Muscle layer of duodenum (tissue), 2 donors: ENCODE results near the gene THRB.

Source experiments
- H3K27ac ChIP-seq: one replicate; pipeline ENCODE4 v1.7.0; 2013; ENCODE audit warnings: mild to moderate bottlenecking, low read length
- H3K27me3 ChIP-seq: one replicate; pipeline ENCODE4 v1.7.0; 2013; ENCODE audit warnings: low read depth, mild to moderate bottlenecking, control low read depth, low read length
- H3K36me3 ChIP-seq, 2 donors: one replicate each; pipeline ENCODE4 v1.7.0; 2013; ENCODE audit warnings: low read length in 2 of 2, control low read depth in 1 of 2, mild to moderate bottlenecking in 1 of 2; ENCODE audit not compliant: insufficient read depth in 2 of 2, control insufficient read depth in 1 of 2
- H3K4me1 ChIP-seq, 2 donors: one replicate each; pipeline ENCODE4 v1.7.0; 2013; ENCODE audit warnings: low read length in 2 of 2, mild to moderate bottlenecking in 2 of 2, control low read depth in 1 of 2, moderate library complexity in 1 of 2; ENCODE audit not compliant: insufficient read depth in 2 of 2, control insufficient read depth in 1 of 2
- H3K4me3 ChIP-seq, 2 donors: one replicate each; pipeline ENCODE4 v1.7.0; 2013; ENCODE audit warnings: low read length in 2 of 2, low read depth in 1 of 2, mild to moderate bottlenecking in 1 of 2
- H3K9me3 ChIP-seq, 2 donors: one replicate each; pipeline ENCODE4 v1.7.0; 2013; ENCODE audit warnings: low read length in 2 of 2, control low read depth in 1 of 2, mild to moderate bottlenecking in 1 of 2; ENCODE audit not compliant: control insufficient read depth in 1 of 2
- donor health status: healthy.

The THRB gene

DNA sequence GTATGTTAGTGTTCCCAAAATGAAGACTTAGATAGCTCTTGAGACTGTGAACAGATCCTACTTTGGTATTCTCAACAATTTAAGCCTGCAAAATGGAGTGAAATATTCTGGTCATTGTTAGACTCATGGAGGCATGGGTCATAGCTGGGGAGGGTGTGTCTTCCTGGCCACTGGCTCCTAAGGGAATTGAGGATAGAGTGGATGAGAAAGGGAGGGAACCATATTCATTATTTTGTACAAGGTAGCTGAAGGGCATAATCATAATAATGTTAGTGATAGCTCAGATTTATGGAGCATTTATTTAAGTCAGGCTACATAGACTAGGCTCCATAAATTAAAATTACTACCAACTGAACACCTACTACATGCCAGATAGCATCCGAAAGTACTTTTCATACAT lies 295.9 kb downstream of the THRB start:
- Histone ChIP-seq H3K4me3 (no peak overlapping the region), H3K36me3 (no peaks in the 10 kb centered on the region), H3K9me3 (peaks cover 0 to 3% of the 10 kb centered on the region in 2 donors), H3K4me1 (peaks cover 0 to 4% of the 10 kb centered on the region in 2 donors), H3K27me3 (no peaks in the 10 kb centered on the region), H3K27ac (no peak overlapping the region)

DNA sequence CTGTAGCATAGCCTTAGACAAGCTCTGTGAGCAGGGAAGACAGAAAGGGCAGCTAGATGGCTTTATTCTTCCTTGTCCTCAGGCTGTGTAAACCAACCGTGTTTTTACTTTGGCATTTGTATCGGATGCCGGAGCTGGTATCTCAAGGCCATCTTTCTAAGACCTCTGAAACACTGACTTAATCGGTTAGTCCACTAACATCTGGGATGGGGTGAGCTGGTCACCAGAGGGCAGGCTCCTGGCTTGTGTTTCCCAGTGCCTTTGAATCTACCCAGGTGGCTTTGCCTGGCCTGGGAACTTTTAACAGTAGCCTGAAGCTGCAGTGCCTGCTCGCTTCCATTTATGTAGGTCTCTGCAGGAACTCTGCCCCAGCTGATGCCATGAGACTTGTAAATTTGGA lies 296.8 kb downstream of the THRB start:
- H3K27ac ChIP-seq, result no peak overlapping the region
- peaks cover 0 to 4% of the 10 kb centered on the region in 2 donors for H3K4me1 ChIP-seq
- H3K4me3 ChIP-seq, result no peak overlapping the region
- no peaks in the 10 kb centered on the region for H3K27me3 ChIP-seq
- no peaks in the 10 kb centered on the region for H3K9me3 ChIP-seq
- no peaks in the 10 kb centered on the region for H3K36me3 ChIP-seq

DNA sequence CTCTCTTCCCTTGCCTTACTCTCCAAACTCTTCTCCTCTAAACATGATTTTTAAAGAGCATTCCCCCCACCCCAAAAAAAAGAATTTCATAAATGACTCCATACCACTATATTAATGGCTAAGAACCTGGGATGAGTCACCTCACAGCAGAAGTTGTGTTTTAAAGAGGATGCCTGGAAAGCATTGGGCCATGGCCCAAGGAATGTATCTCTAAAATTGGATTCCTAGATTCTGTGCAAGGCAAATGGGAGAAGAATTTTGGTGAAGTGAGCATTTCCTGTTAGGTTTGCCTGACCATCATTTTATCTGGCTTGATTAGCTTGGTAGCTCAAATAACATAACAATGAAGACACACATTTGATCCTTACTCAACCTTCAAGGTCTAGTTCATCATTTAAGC lies 298.1 kb downstream of the THRB start:
- peaks cover 0 to 4% of the 10 kb centered on the region in 2 donors for H3K4me1 ChIP-seq
- H3K27me3 ChIP-seq, result no peaks in the 10 kb centered on the region

DNA sequence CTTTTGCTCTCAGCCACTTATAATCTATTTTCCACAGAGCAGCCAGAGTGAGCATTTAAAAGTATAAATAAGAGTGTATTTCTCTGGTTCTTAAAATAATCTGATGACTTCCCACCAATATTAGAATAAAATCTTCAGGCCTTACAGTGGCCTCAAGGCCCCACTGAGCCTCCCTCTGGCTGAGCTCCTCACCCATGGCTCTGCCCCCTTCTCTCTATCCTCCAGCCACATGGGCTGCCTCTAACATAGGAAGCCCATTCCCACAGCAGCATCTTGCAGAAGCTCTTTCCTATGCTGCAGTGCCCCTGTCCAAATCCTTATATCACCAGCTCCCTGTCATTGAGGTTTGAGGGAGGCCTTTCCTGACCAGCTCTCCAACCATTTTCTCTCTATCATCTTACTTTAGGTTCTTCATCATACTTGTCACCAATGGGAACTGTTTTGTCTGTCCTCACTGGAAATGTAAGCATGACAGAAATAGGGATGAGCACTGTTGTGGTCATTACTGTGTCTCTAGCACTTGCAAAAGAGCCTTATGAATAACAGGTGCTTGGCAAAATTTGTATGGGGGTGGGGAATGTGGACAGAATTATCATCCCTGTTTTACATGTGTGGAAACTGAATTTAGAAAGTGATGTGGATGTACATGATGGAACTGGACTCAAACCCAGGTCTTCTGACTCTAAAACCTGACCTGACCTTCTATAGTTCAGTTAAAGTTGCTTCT lies 299.0 kb downstream of the THRB start:
- H3K27me3 ChIP-seq, result no peaks in the 10 kb centered on the region
- no peaks in the 10 kb centered on the region for H3K9me3 ChIP-seq
- peaks cover 0 to 4% of the 10 kb centered on the region in 2 donors for H3K4me1 ChIP-seq
- no peak overlapping the region for H3K4me3 ChIP-seq
- H3K36me3 ChIP-seq, result no peaks in the 10 kb centered on the region
- H3K27ac ChIP-seq, result no peak overlapping the region

More for the DNA sequence above, 298.1 kb downstream of the THRB start:
- no peaks in the 10 kb centered on the region for H3K36me3 ChIP-seq
- H3K4me3 ChIP-seq, result no peak overlapping the region
- H3K27ac ChIP-seq, result no peak overlapping the region
- no peaks in the 10 kb centered on the region for H3K9me3 ChIP-seq

DNA sequence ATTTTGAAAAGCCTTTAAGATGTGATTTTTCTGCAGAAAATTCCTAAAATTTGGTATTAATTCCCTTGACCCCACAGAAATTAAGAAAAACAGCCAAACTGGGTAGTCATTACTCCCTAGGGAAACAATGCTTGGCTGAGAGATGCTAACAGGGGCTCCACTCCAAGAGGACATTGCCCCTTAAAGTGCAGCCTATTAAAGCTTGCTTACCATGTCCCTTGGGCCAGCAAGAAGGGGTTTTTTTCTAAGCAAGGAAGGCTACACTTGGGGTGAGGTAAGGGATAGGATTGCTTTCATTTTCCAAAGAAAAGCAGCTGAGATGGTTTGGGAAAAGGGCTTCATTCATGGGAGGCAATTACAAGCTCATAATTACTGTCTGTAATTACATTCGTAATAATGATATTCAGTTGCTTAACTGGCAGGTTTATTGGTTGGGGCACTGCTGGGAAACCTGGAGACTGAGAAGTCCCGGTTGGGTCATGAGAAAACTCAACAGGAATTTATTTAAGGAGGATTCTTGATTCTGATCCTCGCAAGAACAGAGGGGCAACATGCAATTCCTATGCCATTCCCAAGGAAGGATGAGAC lies 302.1 kb downstream of the THRB start:
- Histone ChIP-seq H3K4me1 (no peaks in the 10 kb centered on the region), H3K36me3 (no peaks in the 10 kb centered on the region), H3K27ac (no peak overlapping the region), H3K9me3 (no peaks in the 10 kb centered on the region), H3K4me3 (no peak overlapping the region), H3K27me3 (no peaks in the 10 kb centered on the region)

DNA sequence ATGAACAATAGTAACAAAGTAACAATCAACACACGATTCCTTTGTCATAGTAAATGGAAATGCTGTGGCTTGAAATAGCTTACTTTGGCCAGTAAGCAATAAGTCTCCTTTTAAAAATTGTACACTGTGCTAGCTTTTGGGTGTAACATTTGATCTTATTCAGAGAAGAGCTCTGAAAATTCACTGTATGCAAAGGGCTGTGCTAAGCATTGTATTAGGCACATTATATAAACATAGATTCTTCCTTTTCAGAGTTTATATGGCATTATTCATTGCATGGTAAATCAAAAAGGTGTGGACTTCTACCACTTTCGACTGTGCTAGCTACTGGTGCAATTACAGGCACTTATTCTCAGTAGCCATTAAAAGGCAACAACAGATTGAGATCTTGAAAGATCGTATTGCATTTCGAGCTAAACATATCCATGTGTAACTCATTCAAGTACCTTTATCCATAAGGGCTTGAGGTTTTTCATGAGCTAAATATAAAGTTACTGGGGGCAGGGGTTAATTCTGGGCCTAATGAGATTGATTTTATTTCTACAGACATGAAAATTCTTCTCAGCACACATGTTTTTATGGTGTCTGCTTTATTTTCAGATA lies 302.7 kb downstream of the THRB start:
- H3K27me3 ChIP-seq, result no peaks in the 10 kb centered on the region
- no peaks in the 10 kb centered on the region for H3K36me3 ChIP-seq
- no peaks in the 10 kb centered on the region for H3K9me3 ChIP-seq
- H3K27ac ChIP-seq, result no peak overlapping the region
- H3K4me3 ChIP-seq, result no peak overlapping the region
- H3K4me1 ChIP-seq, result no peaks in the 10 kb centered on the region

DNA sequence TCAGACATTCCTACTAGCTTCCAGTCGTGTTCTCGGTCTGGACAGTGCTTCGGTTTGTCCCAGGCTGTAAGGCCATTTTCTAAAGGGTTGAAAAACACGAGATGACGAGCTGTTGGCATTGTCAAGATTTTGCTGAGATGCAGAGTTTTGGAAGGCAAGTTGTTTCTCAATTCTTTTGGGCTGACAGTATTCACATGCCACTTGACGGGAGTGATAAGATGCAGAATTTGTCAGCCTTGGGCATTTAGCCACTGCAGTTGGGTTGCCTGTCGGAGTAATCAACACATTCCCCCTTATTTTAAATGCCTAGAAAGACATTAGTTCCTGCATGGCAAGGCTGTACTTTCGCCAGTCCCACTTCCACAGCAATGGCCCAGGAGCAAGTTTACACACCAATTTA lies 304.4 kb downstream of the THRB start:
- Histone ChIP-seq H3K27ac (no peak overlapping the region), H3K36me3 (no peaks in the 10 kb centered on the region)

DNA sequence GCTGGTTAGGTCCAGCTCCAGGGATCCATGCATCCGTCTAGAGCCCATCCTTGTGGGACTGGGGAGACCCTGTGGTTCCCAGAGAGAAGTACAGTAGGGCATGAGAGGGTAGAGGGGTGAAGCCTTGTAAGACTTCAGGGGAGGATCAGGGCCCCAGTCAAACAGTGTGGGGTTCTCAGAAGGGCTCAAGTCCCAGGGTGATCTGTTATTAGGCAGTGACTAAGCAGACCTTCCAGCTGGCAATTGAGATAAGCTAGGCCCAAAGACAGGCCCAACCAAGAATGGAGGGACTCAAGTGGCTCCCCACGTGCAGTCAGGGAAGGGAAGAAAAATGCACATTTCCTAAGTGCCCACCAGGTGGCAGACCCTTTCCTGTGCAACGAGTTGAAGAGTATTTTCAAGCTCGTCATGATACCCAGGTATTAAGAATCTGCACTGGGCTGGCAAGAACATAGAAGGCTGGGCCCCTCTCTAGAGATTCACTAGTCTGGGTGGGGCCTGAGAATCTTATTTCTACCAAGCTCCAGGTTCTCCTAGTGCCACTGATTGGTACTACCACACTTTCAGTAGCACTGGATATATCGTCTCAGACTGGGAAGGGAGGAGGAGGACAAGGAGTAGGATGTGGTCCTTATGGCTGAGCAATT lies 308.8 kb downstream of the THRB start:
- no peaks in the 10 kb centered on the region for H3K4me1 ChIP-seq
- no peaks in the 10 kb centered on the region for H3K27me3 ChIP-seq
- H3K36me3 ChIP-seq, result no peaks in the 10 kb centered on the region
- no peaks in the 10 kb centered on the region for H3K9me3 ChIP-seq
- H3K27ac ChIP-seq, result no peak overlapping the region
- H3K4me3 ChIP-seq, result no peak overlapping the region

More for the DNA sequence above, 304.4 kb downstream of the THRB start:
- H3K9me3 ChIP-seq, result no peaks in the 10 kb centered on the region
- no peak overlapping the region for H3K4me3 ChIP-seq
- no peaks in the 10 kb centered on the region for H3K4me1 ChIP-seq
- no peaks in the 10 kb centered on the region for H3K27me3 ChIP-seq

DNA sequence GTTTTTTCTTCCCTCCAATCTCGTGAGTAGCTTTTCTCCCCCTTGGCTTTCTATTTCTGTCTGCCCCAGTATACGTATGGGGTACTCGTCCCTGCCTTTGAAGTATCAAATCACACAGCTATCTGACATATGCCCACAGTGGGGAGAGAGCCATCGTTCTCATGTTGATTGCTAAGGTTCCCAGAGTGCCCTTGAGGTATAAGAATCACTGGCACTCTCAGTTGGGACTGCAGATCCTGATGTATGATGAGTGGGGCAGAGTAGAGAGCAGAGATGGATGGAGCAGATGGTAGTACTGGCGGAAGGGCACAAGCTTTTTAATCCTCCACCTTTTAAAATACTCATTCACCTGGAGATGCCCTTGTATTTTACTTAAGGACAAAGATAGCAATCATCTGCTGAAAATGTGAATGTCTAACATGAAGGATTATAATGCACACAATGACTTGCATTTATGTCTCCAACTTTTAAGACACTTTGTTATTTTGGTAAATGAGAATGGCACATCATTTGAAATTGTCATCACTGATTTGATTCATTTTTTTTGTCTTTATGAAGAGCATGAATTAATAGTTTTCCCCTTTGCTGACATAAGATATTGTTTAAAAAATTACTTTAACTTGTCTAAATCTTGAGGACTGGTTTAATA lies 310.0 kb downstream of the THRB start:
- Histone ChIP-seq H3K27me3 (no peaks in the 10 kb centered on the region), H3K27ac (no peak overlapping the region), H3K36me3 (no peaks in the 10 kb centered on the region), H3K4me3 (no peak overlapping the region), H3K9me3 (no peaks in the 10 kb centered on the region), H3K4me1 (no peaks in the 10 kb centered on the region)

DNA sequence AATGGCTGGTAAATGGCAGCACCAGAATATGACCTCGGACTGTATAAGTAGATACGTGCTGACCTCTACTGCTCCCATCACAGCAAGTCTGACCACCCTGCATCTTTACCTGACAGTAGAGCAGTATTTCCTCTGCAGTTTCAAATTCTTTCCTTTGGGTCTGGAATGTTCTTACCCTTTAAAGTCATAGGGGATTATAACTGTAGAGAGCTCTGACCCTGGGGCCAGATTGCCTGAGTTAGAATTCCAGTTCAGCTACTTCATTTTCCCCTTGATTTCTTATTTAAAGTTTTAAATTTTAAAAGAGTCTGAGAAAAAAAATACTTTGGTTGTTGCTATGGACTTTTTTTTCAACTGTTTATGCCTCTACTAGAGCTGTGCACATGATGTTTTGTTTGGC lies 311.9 kb downstream of the THRB start:
- Histone ChIP-seq H3K27me3 (no peaks in the 10 kb centered on the region), H3K36me3 (no peaks in the 10 kb centered on the region), H3K27ac (no peak overlapping the region), H3K4me3 (no peak overlapping the region), H3K4me1 (no peaks in the 10 kb centered on the region), H3K9me3 (no peaks in the 10 kb centered on the region)

DNA sequence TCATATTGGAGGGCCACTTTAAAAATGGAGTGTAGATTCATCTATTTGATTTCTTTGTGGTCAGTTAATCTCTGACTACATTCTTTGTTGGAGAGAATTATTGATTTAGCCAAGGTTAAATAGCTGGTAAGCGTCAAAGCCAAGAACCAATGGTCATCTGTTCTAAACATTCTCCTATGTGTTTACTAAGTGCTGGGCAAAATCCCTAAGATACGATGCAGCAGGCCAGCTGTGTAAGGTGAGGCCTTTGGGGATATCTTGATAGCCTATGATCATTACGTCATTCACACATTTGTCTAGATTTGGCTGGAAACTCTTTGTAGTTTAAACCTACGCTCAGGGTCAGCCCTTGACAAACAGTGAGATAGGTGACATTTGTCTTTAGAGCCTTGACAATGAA lies 313.4 kb downstream of the THRB start:
- no peaks in the 10 kb centered on the region for H3K27me3 ChIP-seq
- no peaks in the 10 kb centered on the region for H3K36me3 ChIP-seq
- no peak overlapping the region for H3K27ac ChIP-seq
- H3K9me3 ChIP-seq, result no peaks in the 10 kb centered on the region
- H3K4me3 ChIP-seq, result no peak overlapping the region
- H3K4me1 ChIP-seq, result no peaks in the 10 kb centered on the region
